Stimulated activated CD8-positive, alpha-beta memory T cell treated with anti-CD3 and anti-CD28 coated beads, Interleukin-15, amount 100 ng/mL, for 1 hour (primary cell): Measurements from ENCODE around the gene KBTBD2.
"Not testable (repeated sequence)": the region's sequence is repeated elsewhere in the genome, so short reads cannot be mapped to it uniquely, and the experiment has no call there.

ENCODE experiments used
- DNase-seq: peaks from one replicate; pipeline ENCODE4 v3.0.0-alpha.2; 2020; ENCODE audit warnings: low read depth

The KBTBD2 gene

DNA sequence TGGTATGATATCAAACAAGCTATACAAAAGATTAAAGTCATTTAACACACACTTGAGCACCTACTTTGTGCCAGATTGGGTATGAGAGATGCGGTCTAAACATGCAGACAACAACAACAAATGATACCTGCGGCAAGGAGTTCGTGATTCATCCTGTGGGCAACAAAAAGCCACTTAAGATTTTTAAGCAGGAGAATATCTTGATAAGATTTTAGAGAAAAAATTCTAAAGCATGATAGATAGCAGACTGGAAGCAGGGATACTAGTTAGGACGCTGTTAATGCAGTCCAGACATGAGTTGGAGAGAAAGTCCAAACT lies 1.6 kb upstream of the KBTBD2 start:
- DNase-seq = no peak

DNA sequence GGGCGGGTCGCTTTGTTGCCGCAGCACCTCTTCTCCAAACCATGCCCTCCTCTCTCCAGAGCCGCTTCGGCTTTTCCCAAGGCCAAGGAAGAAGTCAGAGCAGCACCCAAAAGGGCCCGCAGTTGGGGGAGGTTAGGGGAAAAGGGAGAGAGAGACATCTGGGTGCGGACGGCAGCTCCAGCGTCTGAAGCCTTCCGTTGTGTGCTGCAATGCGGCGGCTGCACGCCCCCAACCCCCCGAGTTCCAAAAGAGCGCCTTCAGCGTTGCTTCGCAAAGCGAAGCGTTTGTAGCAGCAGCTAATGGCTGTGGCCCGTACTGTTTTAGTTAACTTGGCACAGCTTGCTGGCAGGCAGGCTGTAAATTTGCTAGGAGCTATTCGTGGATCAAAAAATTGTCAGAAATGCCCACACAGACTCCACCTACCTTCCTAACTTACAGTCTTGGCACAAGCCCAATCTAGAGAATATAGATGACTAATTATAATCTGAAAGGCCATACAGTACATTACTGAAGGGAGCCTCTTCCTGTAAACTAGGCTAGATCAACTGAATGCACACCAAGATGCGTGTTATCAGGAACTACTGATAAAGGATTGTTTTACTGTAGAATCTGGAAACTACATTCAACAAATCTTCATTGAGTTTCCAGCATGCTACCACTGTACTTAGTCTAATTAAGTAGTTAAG lies 1.1 kb upstream of the KBTBD2 start:
- peak; percentile 15 for DNase-seq

DNA sequence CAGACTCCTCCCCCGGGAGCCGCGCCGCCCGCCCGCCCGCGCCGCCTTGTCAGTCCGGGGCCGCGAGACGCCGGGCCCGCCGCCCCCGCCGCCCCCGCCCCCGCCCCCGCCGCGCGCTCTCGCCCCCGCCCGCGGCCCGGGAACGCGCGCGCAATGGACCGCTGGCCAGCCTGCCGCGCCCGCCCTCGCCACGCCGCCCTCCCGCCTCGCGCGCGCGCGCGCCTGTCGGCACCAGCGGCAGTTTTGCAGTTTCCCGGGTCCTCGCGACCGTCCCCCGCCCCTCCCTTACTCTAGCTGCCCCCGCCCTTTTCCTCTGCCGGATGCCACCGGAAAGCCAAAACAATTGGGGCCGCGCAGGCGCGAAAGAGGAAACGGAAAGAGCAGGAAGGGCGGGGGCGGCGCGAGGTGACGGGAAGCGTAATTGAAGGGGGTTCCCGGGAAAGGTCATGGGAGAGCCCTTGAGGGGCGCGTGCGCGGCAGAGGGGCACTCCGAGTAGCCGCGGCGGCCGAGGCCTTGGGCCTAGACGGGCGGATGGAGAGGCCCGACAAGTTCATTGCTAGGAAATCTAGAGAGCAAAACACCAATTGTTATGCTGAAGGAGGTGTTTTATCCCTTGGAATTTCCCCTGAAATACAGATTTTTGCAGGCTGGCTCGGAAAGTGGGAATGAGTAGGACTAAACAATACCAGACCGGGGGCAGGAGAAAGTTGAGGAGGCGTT lies 400 bp upstream of the KBTBD2 start:
- DNase-seq = peak; percentile 91

DNA sequence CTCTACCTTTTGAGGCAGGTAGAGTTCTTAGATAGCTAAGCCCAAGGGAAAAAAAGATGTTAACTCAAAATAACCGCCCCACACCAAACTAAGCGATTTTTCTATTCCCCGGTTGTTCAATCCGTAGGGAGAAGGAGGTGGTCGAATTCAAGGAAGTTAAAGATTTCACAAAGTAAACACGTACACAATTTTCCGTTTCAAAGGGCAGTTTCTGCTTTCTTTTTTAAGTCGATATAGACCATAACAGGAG lies 842 bp downstream of the KBTBD2 start:
- DNase-seq = no peak

DNA sequence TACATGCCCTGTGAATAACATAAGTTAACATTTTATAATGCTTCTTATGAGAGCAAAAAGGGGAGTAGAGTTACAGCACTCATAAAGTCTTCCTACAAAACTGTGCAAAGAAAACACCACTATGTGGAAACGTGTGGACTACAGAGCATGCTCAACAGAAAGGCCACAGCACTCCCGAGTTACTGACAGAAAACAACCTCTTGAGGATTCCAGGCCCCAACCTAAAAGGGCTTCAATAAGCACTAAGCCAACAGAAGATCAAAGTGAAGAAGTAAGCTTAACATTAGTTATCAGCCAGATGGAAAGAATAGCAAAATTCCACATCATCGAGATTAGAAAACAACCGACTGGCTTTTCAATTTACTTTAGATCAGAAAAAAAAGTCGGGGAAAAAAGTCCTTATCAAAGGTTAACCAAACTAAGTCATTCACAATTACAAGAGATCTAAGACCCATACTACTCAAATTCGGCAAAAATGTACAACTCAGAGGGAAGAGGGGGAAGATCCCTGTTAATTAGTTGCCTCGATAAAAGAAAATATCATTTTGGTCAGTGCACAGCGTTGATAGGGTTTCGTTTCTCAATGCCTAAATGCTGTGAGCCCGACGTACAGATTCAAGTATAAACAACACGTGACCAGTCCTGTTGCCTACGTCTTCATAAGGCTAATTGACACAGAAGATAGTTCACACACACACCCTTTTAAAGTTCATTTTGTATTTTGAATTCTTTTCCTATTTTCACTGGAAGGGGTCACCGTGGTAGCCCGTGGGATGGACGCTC lies 1.4 kb downstream of the KBTBD2 start:
- DNase-seq = no peak

DNA sequence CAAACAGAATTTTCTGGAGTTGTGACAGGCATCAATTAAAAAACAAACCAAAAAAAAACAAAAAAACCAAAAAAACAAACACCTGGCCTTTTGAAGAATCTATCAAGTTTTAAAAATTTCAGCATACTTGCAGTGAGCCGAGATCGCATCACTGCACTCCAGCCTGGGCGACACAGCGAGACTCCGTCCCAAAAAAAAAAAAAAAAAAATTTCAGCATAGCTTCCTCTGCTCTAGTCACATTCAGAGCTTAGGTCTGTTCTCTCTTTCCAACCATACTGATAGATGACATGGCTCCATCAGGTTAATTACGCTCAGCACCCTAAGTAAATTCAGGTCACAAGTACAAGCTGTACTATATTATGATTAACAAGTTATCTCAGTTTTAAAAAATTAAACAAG lies 3.1 kb downstream of the KBTBD2 start:
- no peak for DNase-seq

DNA sequence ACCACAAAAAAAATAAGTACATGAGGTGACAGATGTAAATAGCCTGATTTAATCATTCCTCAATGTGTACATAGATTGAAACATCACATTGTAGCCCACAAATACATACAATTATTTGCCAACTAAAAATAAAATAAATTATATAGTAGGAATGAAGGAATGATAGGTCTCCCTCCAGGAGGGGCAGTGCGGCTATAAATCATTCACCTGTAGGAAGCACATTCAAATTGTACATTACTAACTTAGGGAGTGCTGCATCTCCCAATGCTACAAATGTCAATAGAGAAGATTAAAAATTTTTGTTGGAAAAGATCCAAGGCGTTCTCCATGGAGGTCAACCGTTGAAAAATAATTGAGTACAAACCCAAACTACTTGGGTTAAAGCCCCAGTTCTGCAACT lies 4.2 kb downstream of the KBTBD2 start:
- DNase-seq = no peak

DNA sequence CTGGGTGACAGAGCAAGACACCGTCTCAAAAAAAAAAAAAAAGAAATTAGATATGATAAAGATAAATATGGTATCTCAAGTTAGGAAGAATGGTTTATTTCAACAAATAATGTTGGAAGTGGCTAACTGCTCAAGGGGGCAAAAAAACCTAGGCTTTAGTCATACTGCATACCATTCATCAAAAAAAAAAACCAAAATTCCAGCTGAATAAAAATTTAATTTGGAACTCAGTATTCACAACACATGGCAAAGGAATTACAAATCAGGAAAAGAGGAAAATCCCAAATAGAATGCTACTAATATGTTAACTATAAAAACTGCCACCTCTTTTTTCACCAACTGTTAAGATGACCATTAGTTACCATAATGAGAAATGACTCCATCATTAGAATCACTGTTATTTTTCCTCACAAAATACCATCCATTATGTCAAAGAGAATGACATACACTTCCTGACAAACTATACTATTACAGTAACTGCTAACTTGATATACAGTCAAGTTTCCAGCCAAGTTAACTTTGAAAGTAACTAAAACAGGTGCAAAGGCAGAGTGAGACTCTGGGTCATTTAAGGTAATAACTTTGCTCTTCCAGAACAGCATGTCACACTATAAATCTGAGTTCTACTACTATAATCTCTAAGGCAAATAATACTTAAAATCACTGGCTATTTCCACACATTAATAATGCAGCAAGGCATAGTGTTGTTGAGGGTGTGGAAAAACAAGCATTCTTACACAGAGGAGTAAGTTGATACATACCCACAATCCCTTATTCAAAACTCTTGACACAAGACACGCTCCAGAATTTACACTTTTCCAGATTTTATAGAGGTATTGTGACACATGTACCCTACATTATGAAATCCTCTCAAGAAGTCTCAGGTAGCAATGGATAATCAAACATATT lies 10.2 kb downstream of the KBTBD2 start:
- DNase-seq = no peak

DNA sequence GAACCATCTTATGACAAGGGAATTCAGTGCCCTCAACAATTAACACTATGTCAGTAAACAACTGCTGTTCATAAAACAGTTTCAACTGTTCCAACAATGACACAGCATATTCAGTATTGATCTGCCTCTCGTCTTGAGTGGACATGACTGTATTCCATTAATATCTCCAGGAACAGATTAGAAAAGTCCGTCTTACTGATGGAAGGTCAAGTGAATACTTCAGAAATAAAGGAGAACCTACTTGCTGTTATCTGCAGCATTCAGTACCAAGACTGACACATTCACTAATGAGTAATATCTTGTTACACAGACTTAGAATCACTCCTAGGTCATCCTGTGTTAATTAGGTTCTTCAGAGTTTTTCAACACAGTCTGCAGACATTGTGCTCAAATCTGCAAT lies 12.1 kb downstream of the KBTBD2 start:
- DNase-seq = no peak

DNA sequence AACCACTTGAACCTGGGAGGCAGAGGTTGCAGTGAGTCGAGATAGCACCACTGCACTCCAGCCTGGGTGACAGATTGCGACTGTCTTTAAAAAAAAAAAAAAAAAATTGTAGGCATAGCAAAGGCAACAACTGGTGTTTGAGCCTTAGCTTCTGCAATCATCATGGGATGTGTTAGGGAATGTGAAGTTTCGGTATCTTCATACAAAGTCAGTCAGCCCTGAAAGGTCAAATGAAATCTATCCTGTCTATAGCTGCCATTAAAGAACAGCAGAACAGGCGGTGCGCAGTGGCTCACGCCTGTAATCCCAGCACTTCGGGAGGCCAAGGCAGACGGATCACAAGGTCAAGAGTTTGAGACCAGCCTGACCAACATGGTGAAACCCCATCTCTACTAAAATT lies 13.5 kb downstream of the KBTBD2 start:
- DNase-seq = not testable (repeated sequence)

DNA sequence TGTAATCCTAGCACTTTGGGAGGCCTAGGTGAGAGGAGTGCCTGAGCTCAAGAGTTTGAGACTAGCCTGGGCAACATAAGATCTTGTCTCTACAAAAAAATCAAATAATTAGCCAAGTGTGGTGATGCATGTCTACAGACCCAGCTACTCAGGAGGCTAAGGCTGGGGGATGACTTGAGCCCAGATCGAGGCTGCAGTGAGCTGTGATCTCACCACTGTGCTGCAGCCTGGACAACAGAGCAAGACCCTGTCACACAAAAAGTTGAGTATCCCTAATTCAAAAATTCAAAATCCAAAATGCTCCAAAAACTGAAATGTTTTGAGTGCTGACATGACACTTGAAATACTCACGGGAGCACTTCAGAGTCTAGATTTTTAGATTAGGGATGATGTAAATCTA lies 19.1 kb downstream of the KBTBD2 start:
- DNase-seq = no peak

DNA sequence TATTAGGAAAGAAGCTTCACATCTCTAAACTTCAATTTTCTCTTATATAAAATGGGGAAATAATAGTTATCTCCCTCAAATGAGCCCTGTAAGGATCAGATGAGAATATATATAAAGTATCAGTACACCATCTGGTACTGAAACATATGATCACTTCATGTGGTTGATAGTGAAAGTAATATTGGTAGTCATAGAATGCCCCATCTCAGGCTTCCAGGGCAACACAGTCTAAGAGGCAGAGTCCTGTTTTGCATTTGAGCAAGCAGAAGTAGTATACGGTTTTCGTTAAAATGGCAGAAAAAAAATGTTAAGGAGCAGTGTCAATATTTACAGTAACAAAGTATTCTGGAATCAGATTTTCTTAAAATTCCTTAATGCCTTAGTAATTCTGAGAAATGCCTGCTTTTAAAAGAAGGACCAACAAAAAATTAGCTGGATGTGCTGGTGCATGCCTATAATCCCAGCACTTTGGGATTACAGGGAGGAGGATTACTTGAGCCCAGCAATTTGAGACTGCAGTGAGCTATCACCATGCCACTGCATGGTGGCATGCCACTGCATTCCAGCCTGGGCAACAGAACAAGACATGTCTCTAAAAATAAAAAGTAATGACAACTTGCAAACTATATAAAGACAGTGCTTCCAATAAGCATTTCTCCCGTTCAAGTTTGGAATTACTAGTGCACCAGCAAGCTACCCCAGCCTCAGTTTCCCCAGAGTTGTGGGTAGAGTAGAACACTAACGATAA lies 19.8 kb downstream of the KBTBD2 start:
- DNase-seq = no peak

DNA sequence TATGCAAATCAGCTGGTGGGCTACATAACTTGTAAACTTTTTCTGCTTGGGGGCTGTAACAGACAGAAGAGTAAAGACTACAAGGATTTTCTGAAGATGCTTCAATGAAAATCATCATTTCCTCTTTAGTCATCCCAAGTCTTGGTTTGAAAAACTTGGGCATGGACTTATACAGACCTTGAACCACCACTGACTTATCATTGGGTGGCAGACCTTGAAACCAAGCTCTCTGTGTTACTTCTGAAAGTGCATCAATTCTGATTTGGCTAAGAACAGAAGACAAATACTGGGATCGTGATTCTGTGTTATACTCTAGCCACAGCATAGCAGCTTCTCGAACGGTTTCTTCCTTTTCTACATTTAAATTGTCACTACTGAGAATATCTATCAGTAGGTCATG lies 21.3 kb downstream of the KBTBD2 start:
- no peak for DNase-seq

DNA sequence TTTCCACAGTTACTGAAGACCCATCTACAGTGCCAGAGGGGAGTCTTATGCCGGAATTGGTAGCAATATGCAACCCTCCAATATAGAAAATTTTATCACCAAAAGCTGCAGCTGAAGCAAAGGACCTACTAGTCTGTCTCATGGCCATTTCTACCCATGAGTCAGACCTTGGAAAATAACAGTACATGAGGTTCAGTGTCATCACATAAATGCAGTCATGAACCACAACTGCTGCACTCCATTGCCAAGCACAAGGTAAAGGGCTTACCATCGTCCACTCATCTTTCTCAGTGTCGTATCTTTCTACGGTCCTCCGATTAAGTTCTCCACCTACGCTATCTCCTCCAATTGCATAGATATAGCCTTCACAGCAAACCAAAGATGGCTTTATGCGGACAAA lies 21.8 kb downstream of the KBTBD2 start:
- DNase-seq = no peak

DNA sequence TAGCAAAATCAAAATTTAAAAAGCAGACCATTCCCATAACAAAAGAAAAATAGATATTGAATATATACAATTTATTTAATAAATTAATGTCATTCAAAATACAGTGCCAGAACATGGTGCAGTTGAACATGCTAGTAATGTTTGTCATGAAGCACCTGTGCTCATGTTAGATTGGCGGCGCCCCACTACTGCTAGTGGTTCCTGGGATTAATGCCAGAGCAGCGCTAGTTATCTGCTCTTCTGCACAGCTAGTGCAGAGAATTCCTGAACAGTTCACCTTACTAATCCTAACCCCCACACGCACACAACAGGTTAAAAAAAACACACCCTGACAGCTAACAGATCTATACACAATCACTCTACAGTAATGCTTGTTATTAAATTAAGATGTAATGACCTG lies 23.4 kb downstream of the KBTBD2 start:
- no peak for DNase-seq

DNA sequence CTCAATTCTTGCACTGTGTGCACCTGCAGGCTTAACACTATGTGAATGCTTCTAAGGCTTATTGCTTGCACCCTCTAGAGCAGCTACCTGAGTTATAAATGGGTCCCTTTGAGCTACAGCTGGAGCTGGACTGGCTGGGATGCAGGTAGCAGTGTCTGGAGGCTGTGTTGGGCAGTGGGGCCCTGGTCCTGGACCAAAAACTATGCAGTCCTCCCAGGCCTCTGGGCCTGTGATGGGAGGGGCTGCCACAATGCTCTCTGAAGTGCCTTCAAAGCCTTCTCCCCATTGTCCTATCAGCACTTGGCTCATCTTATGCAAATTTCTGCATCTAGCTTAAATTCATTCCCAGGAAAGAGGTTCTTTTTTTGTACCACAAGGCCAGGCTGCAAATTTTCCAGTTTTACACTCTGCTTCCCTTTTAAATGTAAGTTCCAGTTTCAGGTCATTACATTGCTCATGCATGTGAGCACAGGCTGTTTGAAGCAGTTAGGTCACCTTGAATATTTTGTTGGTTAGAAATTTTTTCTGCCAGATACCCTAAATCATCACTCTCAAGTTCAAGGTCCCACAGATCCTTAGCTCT lies 26.0 kb downstream of the KBTBD2 start:
- no peak for DNase-seq

DNA sequence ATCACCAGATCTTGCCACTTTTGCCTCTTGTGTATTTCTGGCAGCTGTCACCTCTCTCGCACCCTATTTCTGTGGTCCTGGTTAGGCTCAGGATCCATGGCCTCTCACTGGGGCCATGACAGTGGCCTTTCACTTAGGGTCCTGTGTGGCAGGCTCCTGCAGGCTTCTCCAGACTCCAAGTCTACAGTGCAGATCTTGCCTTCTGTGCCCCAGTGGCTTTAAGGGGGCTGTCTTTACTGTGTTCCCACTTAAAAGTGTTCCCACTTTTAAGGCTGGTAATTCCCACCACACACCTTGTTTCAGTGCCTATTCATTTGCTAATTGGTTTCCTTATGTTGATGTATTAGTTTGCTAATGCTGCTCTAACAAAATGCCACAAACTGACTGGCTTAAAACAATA lies 27.7 kb downstream of the KBTBD2 start:
- not testable (repeated sequence) for DNase-seq

DNA sequence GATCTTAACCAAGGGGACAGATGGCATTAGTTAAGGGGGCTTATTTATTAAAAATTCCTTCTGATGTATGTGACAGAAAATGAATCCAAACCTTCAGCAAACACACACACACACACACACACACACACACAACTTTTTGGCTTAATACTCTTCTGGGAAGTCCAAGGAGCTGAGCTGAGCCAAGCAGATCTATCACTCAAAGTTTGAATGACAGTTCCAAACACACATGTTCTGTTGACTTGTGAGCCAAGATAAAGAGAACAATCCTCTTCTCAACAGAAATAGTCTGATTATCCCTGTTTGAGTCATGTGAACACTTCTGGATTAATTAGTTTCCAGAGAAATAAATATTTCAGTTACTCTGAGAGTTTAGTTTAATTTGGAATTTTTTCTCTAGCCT lies 31.5 kb downstream of the KBTBD2 start:
- DNase-seq = no peak

DNA sequence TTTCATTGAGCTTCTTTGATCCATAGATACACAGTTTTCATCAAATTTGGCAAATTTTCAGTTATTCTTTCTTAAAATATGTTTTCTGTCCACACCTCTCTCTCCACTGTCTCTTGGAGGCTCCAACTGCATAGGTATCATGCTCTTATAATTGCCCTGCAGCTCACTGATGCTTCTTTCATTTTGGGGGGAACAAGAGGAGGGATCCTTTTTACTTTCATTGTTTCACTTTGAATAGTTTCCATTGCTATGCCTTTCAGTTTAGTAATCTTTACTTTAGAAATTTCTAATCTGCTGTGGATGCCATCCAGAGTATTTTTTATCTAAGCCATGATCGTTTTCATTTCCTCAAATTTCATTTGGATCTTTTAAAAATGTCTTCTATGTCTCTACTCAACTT lies 32.9 kb downstream of the KBTBD2 start:
- no peak for DNase-seq

DNA sequence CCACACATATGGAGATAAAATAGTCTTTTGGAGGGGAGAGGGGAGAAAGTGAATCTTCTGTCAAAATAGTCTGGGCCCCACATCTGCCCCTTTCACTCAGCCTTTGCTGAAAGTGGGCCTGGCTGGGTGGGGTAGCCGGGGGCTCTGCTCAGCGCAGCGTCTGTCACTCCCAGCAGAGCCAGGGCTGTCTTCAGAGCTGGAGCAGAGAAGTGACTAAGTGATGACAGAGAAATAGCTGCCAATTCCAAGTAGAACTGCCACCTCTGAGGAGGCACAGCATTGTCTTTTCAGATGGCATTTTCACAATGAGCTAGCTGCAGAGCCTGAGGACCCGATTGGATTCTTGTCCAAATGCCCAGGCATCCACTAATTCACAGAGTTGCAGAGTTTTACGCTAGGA lies 34.5 kb downstream of the KBTBD2 start:
- DNase-seq = not testable (repeated sequence)
